Thyroid gland (tissue), 4 donors: ENCODE measurements around the gene SPOP.

Source experiments
- CTCF ChIP-seq, 6 experiments: fragments of 200-600 bp in 3 of 6; fragments of 450-650 bp in 3 of 6; sonication (generic) in 3 of 6; IDR thresholded peaks; one replicate each; pipeline ENCODE4 v1.5.1; 2016 to 2019; ENCODE audit warnings: antibody characterized with exemption in 6 of 6, mild to moderate bottlenecking in 2 of 6, inconsistent platforms in 1 of 6, moderate library complexity in 1 of 6
- POLR2A ChIP-seq, 2 donors: fragments of 450-650 bp; IDR thresholded peaks; one replicate each; pipeline ENCODE4 v1.6.1; 2017; ENCODE audit warnings: antibody characterized with exemption in 2 of 2, mild to moderate bottlenecking in 2 of 2, moderate library complexity in 1 of 2

DNA sequence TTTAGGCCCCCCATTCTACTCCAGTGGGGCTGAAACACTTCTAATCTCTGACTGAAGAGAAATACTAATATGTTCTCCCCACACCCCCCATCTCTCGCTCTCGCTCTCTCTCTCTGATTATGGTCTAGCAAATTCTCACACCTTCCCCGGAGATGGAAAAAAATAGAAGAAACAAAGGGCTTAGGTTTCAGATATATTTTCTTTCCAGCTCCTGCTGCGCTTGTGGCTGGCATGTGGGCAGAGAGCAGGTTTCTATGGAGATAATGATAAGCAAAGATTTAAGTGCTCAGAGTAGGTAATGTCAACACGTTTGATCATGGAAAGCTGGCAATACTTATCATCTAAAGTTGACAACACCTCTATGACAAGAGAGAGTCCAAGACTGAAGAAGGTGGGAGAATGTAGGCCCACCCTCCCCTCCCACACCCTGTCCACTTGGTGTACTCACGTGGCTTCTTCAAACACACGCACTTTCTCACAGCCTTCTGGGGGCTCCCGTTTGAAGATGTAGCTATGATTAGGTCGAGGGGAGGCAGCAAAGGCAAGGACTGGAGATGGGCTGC lies 37.9 kb upstream of the SPOP start:
- TF ChIP-seq POLR2A (IDR thresholded peaks at IDR 0.05), result no peak
- no peak for TF ChIP-seq CTCF (IDR thresholded peaks at IDR 0.05)
